Smooth muscle cell (in vitro differentiated cells): ENCODE data around the gene RAB9A. TPM values are rescaled to one million over a fixed set of nuclear protein-coding genes. Genes with fewer than 3 reads are reported as not detected.
A peak's percentile ranks its signal among the peaks of the same experiment; 100 is the strongest.

Source experiments
- DNase-seq: peaks from one replicate; lab custom pipeline; 2025; ENCODE audit not compliant: unreplicated experiment; lab: John Stamatoyannopoulos, UW
- H2AFZ ChIP-seq: fragments of 200-600 bp; sonication (generic); 2 replicates; pipeline ENCODE4 v1.6.0; 2016; ENCODE audit warnings: antibody characterized with exemption, low read depth, mild to moderate bottlenecking
- H3F3A ChIP-seq: fragments of 200-600 bp; sonication (generic); 2 replicates; pipeline ENCODE4 v1.6.0; 2017; ENCODE audit warnings: antibody characterized with exemption, low read depth
- H3K27ac ChIP-seq: fragments of 200-600 bp; sonication (generic); 2 replicates; pipeline ENCODE4 v1.5.1; 2016; ENCODE audit warnings: low read depth, mild to moderate bottlenecking
- H3K27me3 ChIP-seq: fragments of 200-600 bp; sonication (generic); 2 replicates; pipeline ENCODE4 v1.6.1; 2016; ENCODE audit warnings: low read depth, mild to moderate bottlenecking
- H3K36me3 ChIP-seq: fragments of 200-600 bp; sonication (generic); 2 replicates; pipeline ENCODE4 v1.5.1; 2016; ENCODE audit warnings: low read depth
- H3K4me1 ChIP-seq: fragments of 200-600 bp; sonication (generic); 2 replicates; pipeline ENCODE4 v1.5.1; 2016; ENCODE audit warnings: low read depth
- H3K4me2 ChIP-seq: fragments of 200-600 bp; sonication (generic); 2 replicates; pipeline ENCODE4 v1.6.0; 2016; ENCODE audit warnings: mild to moderate bottlenecking
- H3K4me3 ChIP-seq: fragments of 200-600 bp; sonication (generic); 2 replicates; pipeline ENCODE4 v1.5.1; 2016; ENCODE audit warnings: mild to moderate bottlenecking
- H3K79me2 ChIP-seq: fragments of 200-600 bp; sonication (generic); 2 replicates; pipeline ENCODE4 v1.6.0; 2016; ENCODE audit warnings: low read depth, mild to moderate bottlenecking
- H3K9ac ChIP-seq: fragments of 200-600 bp; sonication (generic); 2 replicates; pipeline ENCODE4 v1.6.0; 2016; ENCODE audit warnings: low read depth
- H3K9me3 ChIP-seq: fragments of 200-600 bp; sonication (generic); replicated peaks from 2 replicates; pipeline ENCODE4 v1.5.1; 2016; ENCODE audit warnings: low read depth
- H4K20me1 ChIP-seq: fragments of 200-600 bp; sonication (generic); 2 replicates; pipeline ENCODE4 v1.6.0; 2016; ENCODE audit warnings: low read depth
- WGBS: methylation state at CpG from one replicate; pipeline ENCODE4 v1.1.7; 2016; ENCODE audit warnings: low lambda C conversion rate; 5-methylcytosine and 5-hydroxymethylcytosine counted together
- polyA plus RNA-seq: library from polyadenylated mRNA; unstranded; fragments of >200 nt; fragmentation: Nextera tagmentation; extraction: Ambion mirVana; gene quantifications from 2 replicates; pipeline ENCODE4 v1.2.1, GENCODE V29; 2016
- total RNA-seq: library from RNA; depleted of rRNA; stranded (reverse); fragments of >200 nt; gene quantifications from 2 replicates; pipeline ENCODE4 v1.2.3, GENCODE V29; 2014
- TF ChIP-seq, protein P1 (sequence below): fragments of 200-600 bp; sonication (generic); IDR thresholded peaks from 2 replicates; pipeline ENCODE4 v1.5.1; 2017; ENCODE audit warnings: borderline replicate concordance, mild to moderate bottlenecking, antibody characterized with exemption; ENCODE audit not compliant: insufficient read depth, poor library complexity, severe bottlenecking

The RAB9A gene
- total and polyA plus RNA-seq, 2 experiments from 2014 or later = 22.1 to 25.8 TPM

GRCh38 chrX:13651150-13651549 lies 37.8 kb upstream of the RAB9A start:
- Histone ChIP-seq H2AFZ (no peak overlapping the region), H4K20me1 (no peaks in the 10 kb centered on the region), H3K27me3 (no peaks in the 10 kb centered on the region), H3K79me2 (no peaks in the 10 kb centered on the region), H3K4me3 (no peak overlapping the region), H3K9me3 (no peaks in the 10 kb centered on the region), H3K27ac (peak overlapping the region; percentile 84), H3K36me3 (no peaks in the 10 kb centered on the region), H3K4me1 (no peaks in the 10 kb centered on the region), H3K4me2 (no peak overlapping the region), H3K9ac (no peak overlapping the region), H3F3A (no peaks in the 10 kb centered on the region)
- 41% methylated on average over 3 of the region's 3 CpGs for WGBS
- DNase-seq = no peak
- TF ChIP-seq, protein P1, sequence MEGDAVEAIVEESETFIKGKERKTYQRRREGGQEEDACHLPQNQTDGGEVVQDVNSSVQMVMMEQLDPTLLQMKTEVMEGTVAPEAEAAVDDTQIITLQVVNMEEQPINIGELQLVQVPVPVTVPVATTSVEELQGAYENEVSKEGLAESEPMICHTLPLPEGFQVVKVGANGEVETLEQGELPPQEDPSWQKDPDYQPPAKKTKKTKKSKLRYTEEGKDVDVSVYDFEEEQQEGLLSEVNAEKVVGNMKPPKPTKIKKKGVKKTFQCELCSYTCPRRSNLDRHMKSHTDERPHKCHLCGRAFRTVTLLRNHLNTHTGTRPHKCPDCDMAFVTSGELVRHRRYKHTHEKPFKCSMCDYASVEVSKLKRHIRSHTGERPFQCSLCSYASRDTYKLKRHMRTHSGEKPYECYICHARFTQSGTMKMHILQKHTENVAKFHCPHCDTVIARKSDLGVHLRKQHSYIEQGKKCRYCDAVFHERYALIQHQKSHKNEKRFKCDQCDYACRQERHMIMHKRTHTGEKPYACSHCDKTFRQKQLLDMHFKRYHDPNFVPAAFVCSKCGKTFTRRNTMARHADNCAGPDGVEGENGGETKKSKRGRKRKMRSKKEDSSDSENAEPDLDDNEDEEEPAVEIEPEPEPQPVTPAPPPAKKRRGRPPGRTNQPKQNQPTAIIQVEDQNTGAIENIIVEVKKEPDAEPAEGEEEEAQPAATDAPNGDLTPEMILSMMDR = no peak

- TF ChIP-seq, protein P1 = no peak
- H4K20me1 ChIP-seq = no peaks in the 10 kb centered on the region
- H3K36me3 ChIP-seq = no peaks in the 10 kb centered on the region
- peak overlapping the region; percentile 67 for H3K9ac ChIP-seq
- no peak overlapping the region for H2AFZ ChIP-seq
- H3K27ac ChIP-seq = peak overlapping the region; percentile 84
- H3K4me2 ChIP-seq = peak overlapping the region; percentile 73
- H3K4me3 ChIP-seq = peak overlapping the region; percentile 47
- WGBS = 34% methylated on average over 7 of the region's 7 CpGs
- no peaks in the 10 kb centered on the region for H3K27me3 ChIP-seq
- H3K79me2 ChIP-seq = no peaks in the 10 kb centered on the region
- no peaks in the 10 kb centered on the region for H3K9me3 ChIP-seq
- H3F3A ChIP-seq = no peaks in the 10 kb centered on the region
- DNase-seq = no peak
- no peaks in the 10 kb centered on the region for H3K4me1 ChIP-seq
Observed at GRCh38 chrX:13652287-13652793, 36.6 kb upstream of the RAB9A start.

DNA sequence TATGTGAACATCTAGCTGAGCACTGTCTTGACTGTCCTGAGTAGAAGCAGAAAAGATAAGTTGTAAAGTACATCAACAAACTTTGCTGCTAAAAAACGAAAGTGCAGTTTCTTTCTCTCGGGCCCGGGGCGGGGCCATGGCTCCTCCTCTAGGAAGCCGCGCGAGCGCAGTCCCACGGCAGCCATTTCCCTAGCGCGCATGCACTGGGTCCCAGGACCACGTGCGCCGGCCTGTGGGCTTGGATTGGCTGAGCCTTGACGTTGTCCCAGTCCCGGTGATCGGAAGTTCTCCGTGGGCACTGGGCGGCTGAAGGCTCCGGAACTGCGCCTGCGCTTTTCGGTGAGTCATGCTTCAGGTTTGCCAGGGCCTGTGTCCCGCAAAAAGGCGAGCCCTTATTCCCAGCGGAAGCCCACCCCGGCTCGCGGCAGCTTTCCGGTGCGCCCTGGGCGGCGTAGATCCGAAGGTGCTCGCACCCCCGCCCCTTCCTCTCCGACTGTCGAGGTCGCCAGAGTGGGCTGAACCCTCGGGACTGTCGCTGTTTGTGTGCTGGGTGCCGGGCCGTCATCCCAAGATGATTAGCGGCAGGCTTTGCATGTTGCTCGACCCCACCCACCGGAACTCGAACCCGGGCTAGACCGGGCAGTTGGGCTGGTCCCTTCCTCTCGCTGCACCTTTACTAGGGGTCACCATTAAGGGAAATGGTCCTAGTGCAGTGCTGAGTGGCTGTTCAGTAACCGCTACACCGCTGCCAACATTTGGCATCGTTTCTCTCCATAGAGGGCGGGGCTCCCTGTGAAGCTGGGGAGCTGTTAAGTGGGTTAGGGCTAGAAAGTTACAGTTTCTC lies 35.9 kb upstream of the RAB9A start, which contains the start of gene TCEANC:
Gene TCEANC, plus strand, starts transcription at position 292 of the 844 bp plus-strand sequence. CDS start 9,368 bp downstream, outside the sequence.
- Histone ChIP-seq H3K36me3 (no peaks in the 10 kb centered on the region), H3K9ac (peak within 1 kb of the TSS; percentile 67), H3F3A (no peaks in the 10 kb centered on the region), H3K4me3 (peak within 1 kb of the TSS; percentile 47), H3K4me2 (peak within 1 kb of the TSS; percentile 81), H3K4me1 (no peaks in the 10 kb centered on the region), H3K9me3 (no peaks in the 10 kb centered on the region), H3K27me3 (no peaks in the 10 kb centered on the region), H3K27ac (peak within 1 kb of the TSS; percentile 84), H4K20me1 (no peaks in the 10 kb centered on the region), H2AFZ (peak within 1 kb of the TSS; percentile 11), H3K79me2 (no peaks in the 10 kb centered on the region)
- 41% methylated on average over 54 of the region's 54 CpGs for WGBS
- DNase-seq = peak; percentile 68
- TF ChIP-seq, protein P1 = no peak
